Astrocyte of the cerebellum (primary cell): Measurements from ENCODE around the gene OVOL1.

Source experiments
- DNase-seq: peaks from one replicate; pipeline ENCODE4 v3.0.0-alpha.2; 2011; ENCODE audit warnings: low read depth
- H3K4me3 ChIP-seq: 2 replicates; pipeline ENCODE4 v1.5.1; 2011; ENCODE audit warnings: mild to moderate bottlenecking, low read depth, low read length, moderate library complexity
- in situ Hi-C: cut with HindIII; loops from 2 replicates; pipeline ENCODE4 v1.10.0; 2017; ENCODE audit warnings: low sequenced_read_pairs
- TF ChIP-seq, protein P1 (sequence below): IDR thresholded peaks from 2 replicates; pipeline ENCODE4 v1.5.1; 2012; ENCODE audit warnings: low read length, low read depth, moderate library complexity, mild to moderate bottlenecking; ENCODE audit errors: missing control alignments

OVOL1 gene

GRCh38 chr11:65786008-65786785 lies 666 bp upstream of the OVOL1 start:
- in situ Hi-C loops, result no loop called here
- DNase-seq, result no peak
- TF ChIP-seq, protein P1, sequence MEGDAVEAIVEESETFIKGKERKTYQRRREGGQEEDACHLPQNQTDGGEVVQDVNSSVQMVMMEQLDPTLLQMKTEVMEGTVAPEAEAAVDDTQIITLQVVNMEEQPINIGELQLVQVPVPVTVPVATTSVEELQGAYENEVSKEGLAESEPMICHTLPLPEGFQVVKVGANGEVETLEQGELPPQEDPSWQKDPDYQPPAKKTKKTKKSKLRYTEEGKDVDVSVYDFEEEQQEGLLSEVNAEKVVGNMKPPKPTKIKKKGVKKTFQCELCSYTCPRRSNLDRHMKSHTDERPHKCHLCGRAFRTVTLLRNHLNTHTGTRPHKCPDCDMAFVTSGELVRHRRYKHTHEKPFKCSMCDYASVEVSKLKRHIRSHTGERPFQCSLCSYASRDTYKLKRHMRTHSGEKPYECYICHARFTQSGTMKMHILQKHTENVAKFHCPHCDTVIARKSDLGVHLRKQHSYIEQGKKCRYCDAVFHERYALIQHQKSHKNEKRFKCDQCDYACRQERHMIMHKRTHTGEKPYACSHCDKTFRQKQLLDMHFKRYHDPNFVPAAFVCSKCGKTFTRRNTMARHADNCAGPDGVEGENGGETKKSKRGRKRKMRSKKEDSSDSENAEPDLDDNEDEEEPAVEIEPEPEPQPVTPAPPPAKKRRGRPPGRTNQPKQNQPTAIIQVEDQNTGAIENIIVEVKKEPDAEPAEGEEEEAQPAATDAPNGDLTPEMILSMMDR, result no peak
- H3K4me3 ChIP-seq, result no peak overlapping the region

GRCh38 chr11:65787649-65788622 lies 1.1 kb downstream of the OVOL1 start:
- no peak for DNase-seq
- in situ Hi-C loops, result no loop called here
- no peak overlapping the region for H3K4me3 ChIP-seq
- TF ChIP-seq, protein P1, result no peak

GRCh38 chr11:65788821-65789220 lies 2.0 kb downstream of the OVOL1 start:
- TF ChIP-seq, protein P1, result no peak
- in situ Hi-C loops, result no loop called here
- H3K4me3 ChIP-seq, result no peak overlapping the region
- no peak for DNase-seq

GRCh38 chr11:65789230-65790103 lies 2.6 kb downstream of the OVOL1 start:
- in situ Hi-C loops, result no loop called here
- TF ChIP-seq, protein P1, result no peak
- no peak for DNase-seq
- H3K4me3 ChIP-seq, result no peak overlapping the region

DNA sequence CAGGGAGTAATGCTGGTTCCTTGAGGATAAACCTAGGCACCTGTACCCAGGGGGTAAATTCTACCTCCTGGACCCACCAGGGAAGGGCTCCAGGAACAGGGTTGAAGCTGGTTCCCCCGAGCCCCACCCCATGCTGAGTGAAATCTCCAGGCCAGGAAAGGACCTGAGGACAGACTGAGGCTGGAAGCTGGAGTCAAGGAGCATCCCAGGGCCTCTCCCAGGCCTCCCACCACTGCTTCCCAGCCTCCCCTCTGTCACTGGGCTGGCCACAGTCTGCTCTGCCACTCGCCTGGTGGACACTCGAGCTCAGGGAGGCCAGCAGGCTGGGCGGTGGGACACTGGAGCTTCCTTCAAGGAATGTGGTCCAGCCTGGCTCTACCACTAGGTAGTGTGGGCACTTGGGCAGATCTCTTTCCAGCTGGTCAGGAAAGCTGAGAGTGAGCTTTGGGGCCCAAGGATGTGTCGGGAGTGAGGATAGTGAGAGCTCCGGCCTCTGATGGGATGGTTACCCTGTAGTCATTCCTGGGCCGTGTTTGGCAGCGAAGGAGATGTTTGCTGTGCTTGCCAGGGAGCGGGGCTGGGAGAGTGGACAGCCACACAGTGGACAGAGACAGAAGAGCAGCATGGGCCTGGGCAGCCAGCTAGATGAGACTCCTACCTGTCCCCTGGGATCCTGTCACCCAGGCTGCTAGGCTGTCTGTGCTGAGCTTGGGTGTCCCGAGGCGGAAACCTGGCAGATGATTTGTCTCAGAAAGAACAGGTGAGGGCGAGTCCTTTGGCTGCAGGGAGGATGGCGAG lies 3.4 kb downstream of the OVOL1 start:
- DNase-seq, result no peak
- TF ChIP-seq, protein P1, result no peak
- H3K4me3 ChIP-seq, result no peak overlapping the region
- in situ Hi-C loops, result no loop called here
